Measurements from ENCODE around the gene GALNT2.

The GALNT2 gene

DNA sequence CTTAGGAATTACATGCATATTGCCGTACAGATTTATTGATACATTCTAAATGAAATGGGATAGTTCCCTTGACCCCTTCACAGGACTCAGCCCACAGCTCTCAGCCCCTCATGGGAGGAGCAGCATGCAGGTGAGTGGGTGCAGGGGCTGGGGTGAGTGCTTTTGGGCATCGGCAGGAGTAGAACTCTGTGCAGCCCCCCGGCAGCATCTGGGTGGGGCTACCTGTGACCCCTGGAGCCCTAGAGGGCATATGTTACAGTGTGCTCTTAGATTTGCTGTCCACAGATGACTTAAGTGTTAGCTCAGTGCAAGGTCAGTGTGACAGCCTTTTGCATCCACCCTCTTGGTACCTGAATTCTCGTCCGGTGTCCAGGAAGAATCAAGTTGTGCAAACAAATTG is 120.3 kb downstream of the GALNT2 start:
- no peak for DNase-seq (ENCODE audit: low spot score)

DNA sequence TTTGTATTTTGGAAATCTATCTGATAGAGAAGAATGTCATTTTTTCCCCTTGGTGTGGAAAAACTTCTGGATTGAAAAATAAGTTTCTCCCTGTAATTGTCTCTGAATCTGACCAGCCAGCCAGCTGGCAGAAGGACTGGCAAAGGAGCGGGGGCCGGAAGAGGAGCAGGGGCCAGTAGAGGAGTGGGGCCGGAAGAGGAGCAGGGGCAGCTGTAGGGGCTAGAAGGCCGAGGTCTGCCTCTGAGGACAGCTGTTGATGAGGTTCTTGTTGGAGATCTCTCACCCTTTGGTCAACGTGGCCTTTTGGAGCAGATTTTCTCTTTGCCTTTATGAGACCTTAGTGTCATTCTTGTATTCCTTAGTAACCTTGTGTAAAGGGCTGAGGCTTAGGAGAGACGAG is 121.8 kb downstream of the GALNT2 start:
- no peak for DNase-seq (ENCODE audit: low spot score)

DNA sequence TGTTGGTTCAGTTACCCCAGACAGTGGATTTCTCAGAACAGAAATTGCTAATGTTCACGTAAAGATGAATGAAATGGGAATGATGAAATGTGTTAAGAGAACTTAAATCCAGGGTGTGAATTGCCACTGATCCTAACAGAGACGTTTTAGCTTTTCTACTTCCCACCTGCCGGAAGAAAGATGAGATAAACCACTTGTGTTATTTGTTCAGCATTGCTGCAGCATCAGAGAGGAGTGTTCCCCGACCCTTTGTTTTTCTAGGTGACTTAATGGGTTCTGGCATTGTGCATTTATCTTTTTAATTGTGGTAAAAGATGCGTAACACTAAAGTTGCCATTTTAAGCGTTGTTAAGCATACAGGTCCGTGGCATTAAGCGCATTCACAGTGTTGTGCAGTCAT is 122.3 kb downstream of the GALNT2 start:
- DNase-seq (ENCODE audit: low spot score), result no peak

DNA sequence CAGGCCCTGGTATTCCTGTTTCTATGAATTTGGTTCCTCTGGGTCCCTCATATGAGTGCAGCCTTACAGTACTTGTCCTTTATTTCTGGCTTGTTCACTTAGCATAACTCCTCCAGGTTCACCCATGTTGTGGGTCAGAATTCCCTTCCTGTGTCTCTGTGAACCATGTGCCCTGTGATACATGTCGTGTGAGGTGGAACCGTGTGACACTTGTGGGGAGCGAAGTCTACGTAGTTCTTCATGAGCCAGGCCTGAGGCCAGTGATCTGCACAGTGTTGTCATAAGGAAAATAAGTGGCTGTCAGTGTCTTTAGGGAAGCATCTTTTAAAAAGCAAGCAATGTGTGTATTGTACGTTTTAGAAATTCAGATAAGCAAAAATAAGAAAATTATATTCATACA is 122.8 kb downstream of the GALNT2 start:
- DNase-seq (ENCODE audit: low spot score), result no peak

DNA sequence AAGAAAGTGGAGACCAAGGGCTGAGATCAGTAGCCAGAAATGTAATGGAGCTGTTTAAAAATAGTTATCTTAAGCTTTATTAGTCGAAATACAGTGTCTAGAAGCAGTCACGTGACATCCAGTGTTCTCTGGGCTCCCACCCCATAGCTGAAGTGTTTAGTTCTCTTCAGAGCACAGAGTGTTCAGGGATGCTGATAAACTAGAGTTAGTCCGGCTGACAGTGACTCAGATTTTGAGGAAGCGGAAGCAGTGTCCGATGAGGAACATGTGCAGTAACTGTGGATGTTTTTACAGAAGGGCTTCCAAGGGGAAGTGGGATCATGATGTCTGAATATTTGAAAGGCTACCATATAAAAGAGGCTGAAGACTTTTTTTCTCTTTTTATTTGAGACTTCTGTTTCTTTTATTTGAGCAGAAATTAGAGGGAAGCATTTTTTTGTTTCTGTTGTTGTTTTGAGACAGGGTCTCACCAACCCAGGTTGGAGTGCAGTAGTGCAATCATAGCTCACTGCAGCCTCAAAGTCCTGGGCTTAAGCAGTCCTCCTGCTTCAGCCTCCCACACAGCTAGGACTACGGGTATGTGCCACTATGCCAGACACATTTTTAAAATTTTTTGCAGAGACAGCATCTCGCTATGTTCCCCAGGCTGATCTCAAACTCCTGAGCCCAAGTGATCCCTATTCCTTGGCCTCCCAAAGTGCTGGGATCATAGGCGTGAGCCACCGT is 124.2 kb downstream of the GALNT2 start:
- DNase-seq (ENCODE audit: low spot score), result no peak

DNA sequence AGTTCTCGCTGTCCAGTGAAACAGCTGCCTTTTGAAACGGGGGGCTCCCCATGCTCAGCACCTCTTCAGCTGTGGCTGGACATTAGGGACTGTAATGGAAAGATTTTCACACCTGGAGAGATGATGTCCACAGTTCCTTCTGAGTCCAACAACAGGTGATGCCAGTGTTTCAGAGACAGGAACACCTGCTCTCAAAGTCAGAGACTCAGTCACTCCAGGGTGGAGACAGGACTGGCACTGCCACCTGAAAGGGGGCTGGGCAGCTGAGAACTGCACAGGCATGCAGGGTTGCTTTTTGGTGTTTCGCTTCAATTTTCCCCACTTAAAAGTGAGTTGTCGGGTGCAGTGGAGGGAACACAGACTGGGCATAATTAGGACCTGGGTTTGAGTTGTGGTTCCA is 124.8 kb downstream of the GALNT2 start:
- DNase-seq (ENCODE audit: low spot score), result no peak

DNA sequence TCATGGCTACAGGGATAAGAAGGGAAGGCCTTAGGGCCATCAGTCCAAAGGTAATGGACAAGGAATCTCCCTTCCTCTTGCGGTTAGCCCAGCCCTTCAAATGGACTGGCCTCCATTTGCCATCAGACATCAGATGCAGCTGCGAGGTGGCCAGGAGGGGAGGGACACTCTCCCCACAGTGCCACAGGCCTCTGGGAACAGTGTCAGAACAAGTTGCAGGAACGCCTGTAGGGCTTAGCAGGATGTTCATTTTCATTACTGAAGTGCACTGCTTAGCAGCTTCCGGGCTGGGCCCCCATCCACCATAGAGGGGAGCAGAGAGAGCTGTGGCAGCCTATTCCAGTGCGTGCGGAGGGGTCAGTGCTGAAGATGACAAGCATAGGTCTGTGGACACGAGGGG is 127.5 kb downstream of the GALNT2 start:
- DNase-seq (ENCODE audit: low spot score), result no peak

DNA sequence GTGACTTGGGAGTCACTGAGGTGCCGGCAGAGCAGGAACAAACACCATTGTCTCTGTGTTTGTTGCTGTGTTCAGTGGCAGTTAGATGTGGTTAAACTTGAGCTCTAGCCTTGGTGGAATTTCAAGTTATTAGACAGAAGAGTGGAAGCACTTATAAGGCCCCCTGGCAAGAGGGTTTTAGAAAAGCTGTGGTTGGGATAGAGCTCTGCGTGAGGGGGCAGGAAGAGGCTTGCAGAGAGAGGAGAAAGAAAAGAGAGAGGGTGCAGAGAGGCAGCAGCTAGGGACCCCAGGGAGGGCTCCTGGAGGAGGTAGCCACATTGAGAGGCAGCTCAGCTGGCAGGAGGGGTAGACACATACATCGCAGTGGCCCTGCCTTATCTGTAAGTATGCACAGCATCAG is 128.2 kb downstream of the GALNT2 start:
- no peak for DNase-seq (ENCODE audit: low spot score)

DNA sequence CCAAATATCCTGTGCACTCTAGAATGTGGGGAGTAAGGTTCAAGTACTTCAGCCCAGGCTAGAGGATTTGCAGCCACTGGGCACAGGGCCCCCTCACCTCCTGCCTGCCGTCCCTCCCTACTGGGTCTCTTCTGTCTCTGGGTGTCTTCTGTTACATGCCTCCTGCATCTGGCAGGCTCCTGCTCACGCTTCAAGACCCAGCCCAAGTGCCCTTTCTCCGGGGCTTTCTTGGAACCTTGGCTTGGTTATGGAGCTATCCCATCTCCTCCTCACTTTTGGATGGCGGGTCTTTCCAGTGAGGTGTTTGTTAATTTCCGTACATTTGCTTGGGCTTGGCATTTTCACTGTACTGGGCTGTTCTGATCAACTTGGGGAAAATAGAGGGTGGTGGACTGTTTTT is 129.0 kb downstream of the GALNT2 start:
- no peak for DNase-seq (ENCODE audit: low spot score)

DNA sequence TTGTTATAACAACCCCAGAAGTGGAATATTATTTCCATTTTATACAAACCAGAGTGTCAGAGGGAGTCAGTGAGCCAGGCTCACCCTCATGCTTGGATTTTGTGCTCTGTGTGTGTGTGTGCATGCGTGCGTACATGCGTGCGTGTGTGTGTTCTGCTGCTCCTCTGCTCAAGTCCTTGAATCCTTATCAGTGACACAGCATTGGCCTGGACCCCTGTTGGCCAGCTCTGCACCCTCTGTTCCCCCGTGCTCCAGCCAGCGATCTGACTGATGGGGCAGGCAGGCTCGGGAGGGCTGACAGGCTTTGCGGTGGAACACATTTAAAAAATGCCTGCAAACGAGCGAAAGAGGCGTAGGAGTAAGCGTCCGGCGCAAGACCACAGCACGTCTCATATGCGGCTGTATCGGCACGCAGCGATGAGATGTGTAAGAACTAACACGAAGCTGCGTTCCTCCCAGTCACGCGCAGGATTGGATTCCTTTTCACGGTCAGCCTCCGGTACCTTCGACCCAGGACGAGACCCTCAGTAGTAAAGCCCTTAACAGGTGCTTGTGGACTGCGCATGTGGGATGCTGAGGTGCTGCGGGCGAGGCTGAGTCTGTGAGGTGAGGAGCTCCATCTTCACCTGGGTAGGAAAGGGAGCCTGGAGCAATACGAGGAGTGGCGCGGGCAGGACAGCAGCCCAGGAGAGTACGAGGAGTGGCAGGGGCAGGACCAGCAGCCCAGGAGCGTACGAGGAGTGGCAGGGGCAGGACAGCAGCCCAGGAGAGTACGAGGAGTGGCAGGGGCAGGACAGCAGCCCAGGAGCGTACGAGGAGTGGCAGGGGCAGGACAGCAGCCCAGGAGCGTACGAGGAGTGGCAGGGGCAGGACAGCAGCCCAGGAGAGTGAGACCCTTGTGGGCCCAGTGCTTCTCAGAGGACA is 130.9 kb downstream of the GALNT2 start:
- no peak for DNase-seq (ENCODE audit: low spot score)

DNA sequence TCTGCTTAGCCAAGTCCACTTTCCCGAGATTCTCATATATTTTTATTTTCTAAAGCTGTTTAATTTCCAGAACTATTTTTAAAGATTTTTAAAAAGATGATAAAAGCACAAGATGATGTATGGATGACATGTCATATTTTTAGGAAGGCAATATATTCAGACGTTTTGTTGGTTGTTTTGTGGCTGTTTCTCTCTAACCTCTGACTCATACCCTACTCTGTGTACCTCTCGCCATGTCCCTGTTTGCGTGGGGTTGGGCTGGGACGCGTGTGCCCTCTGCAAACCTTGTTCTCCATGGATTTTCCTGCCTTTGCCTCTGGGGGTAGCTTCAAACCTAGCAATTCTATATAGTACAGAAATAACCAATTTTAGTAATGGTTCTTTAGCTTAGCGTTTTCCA is 132.0 kb downstream of the GALNT2 start:
- no peak for DNase-seq (ENCODE audit: low spot score)

DNA sequence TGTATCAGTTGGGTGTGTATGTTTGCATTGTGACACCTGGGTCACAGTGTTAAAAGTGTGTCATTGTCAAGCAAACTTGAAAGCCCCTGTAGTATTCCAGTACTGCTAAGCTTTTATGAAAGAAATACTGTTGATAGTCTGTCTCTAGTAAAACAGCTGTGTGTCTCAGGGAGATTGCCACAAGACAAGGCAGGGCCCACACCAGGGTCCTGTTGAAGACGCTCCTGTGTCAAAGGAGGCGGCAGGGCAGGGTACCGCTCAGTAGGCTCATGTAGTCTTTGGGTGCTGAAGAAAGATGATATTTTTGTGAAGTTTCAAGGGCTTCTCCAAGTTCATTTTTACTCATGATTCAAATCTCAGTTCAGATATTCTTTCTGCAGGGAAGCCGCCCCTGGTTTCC is 132.5 kb downstream of the GALNT2 start:
- DNase-seq (ENCODE audit: low spot score), result no peak

DNA sequence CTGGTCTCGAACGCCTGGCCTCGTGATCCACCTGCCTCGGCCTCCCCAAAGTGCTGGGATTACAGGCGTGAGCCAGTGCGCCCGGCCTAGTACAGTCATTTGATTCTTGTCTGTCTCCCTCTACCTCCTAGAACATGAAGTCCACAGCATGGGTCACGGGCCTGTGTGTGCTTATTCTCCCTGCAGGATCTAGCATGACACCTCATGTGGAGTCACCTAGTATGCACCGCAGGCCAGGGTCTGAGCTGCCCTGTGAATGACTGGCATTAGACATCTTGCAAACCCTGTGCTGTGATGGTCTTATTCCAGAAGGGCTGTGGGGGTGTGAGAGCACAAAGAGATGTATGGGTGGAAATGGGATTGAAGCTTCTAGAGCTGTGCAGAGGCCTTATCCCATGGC is 133.2 kb downstream of the GALNT2 start:
- DNase-seq (ENCODE audit: low spot score), result no peak

DNA sequence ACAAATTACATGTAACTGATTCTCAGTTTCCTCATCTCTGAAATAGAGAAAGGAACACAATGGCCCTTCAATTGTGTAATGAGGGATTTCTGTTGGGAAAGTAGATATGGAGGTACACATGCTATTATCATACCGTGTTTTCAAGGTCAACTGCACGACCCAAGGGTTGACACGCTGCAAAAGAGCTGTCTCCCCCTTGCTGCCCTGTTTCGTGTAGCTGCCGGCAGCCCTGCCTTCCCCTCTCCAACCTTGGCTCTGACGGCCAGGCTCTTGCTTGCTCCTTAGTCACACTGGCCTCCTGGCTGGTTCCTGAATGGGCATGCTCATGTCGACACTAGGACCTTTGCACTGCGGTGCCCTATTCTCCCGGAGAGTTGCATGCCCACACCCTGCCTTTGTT is 134.4 kb downstream of the GALNT2 start:
- DNase-seq (ENCODE audit: low spot score), result no peak

DNA sequence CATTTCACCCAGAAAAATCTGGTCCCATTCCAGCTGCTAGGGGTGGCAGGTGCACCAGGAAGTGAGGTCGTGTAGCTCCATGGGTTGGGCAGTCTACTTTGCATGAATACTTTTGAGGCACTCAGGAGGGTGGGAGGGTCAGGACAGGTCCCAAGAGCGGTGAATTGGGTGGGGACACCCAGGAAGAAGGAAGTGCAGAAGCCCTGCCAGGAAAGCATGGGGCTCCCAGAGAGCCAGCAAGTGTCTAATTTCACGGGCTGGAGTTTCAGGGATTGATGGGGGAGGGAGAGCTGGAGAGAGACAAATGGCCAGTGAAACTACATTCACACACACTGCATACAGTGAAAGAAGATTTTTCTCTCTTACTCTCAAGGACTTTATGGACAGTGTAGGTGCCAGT is 137.8 kb downstream of the GALNT2 start:
- peak; percentile 2 for DNase-seq (ENCODE audit: low spot score)

DNA sequence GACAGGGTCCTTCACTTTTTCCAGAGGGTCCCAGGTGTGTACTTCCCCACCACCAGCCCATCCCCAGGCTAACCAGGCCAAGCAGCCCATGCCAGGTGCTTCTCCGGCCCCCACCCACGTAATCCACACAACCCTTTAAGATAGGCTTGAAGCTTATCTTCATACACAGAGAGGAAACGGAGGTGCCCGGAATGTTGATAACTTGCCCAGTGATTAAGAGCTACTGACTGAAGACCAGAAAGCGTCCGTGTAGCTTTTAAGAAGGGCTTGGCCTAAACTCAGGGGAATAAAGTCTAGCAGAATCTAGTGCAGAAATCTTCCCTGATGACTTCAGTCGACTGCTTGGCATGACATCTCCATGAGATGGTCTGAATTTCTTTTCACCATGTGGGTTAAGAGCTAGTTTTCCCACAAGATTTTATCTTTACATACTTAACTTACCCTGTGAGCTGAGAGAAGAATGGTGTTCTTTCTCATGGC is 138.7 kb downstream of the GALNT2 start:
- no peak for DNase-seq (ENCODE audit: low spot score)

DNA sequence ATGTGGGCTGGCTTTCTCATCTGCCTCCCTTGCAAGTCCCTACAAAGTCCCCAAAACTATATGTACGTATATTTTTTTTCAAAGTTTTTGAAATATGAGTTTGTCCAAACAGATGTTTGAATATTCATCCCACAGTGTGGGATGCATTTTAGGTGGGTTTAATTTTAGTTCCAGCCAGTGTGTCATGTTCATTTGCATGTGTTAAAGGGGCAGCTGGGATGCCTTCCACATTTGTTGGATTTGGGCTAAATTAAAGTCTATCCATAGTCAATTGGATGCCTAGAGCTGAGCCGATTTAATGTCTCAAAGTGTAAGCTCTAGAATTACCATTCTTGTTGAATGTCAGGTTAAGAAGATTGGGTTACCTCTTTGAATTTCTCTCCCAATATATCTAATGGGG is 139.2 kb downstream of the GALNT2 start:
- no peak for DNase-seq (ENCODE audit: low spot score)

DNA sequence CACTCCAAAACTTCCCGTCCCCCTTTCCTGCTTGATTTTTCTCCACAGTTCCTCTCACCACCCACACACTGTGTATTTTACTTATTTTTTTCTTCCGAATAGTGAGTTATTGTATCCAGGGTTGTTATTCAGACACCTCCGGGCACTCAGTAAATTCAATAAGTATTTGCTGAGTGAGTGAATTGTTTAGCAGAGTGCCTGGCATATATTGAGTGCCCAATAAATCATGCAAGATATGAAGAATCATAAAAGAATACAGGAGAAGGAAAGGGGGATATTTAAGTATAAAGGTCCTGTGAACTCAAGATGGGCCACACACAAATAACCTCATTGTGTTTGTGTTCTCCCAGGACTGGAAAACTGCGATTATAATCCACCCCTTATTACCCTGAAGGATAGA is 139.9 kb downstream of the GALNT2 start:
- no peak for DNase-seq (ENCODE audit: low spot score)

DNA sequence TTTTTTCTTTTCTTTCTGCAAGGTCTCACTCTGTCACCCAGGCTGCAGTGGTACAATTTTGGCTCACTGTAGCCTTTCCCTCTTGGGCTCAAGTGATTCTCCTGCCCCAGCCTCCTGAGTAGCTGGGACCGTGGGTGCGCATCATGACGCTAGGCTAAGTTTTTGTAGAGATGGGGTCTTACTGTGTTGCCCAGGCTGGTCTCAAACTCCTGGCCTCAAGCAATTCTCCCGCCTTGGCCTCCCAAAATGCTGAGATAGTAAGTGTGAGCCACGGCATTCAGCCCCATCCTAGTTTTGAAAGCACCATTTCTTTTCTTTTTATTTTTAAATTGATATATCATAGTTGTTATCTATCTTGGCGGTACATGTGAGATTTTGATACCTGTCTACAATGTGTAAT is 140.6 kb downstream of the GALNT2 start:
- no peak for DNase-seq (ENCODE audit: low spot score)

DNA sequence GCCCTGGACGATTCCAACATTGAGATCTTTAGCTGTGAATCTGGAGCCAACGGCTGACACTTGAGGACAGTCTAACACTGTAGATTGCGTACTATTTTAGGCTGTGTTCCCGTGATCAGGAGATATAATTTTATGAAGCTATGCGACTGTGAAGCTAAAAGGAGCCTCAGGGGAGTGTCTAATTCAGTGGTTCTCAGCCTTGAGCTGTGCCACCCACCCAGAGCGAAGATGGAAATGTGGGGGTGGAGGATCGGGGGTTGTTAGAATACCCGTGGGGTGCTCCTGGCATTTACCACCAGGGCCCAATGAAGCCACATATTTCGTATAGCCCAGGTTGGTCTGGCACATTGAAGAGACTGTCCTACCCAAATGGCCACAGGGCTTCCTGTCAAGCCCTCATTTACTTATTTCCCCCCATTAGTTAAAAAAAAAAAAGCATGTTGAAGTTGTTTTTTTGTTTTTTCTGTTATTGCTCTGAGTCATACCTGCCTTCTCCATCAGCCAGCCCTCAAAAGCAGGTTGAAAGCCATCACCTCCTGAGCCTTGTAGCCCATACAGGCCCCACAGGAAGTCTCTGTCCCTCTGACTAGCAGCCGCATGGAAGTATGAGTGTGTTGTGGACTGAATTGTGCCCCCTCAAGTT is 141.7 kb downstream of the GALNT2 start:
- no peak for DNase-seq (ENCODE audit: low spot score)

DNA sequence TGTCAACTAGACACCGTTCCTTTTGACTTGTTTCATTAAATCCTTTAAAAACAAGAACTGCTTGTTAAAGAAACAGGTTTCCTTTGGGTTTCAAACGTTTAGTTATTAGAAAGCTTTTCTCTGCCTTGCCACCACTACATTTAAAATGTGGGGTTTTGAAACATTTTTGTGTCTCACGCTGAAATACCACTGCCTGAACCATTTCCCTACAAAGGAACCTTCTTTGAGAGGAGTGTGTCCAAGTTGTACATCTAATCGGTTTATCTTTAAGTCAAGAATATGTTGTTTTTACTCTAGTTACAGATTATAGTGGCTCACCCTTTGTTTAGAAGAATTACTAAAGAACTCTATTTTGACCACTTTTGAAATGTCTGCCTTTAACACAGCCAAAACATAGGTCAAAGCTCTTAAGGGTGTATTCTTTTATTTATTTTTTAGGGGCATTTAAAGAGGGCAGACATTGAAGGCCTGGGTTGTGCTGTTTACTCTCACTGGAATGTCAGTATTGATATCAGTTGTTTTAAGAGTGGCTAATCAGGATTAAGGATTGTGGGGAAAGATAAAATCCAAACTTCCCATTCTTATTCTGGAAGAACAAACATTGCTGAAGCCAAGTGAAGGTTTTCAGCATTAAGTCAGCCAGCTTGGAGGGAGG is 143.4 kb downstream of the GALNT2 start:
- no peak for DNase-seq (ENCODE audit: low spot score)

DNA sequence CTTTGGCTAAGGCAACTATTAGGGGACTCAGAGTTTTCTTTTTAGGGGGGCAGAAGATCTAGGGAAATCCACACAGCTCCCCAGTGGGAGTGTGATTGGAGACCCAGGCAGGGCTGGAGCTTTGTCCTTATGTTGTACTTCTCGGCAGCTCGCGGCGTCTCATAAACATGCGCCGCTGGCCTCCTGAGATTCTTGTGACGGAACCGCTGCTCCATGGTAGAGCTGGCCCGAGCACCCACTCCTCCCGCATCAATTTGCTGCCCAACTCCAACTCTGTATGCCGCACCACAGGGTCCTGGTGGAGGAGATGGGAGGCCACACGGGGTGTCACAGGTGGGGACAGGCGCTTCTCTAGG is 143.9 kb downstream of the GALNT2 start:
- no peak for DNase-seq (ENCODE audit: low spot score)

All from LoVo (cell line).